ENCODE data around the gene GJB2.

DNA sequence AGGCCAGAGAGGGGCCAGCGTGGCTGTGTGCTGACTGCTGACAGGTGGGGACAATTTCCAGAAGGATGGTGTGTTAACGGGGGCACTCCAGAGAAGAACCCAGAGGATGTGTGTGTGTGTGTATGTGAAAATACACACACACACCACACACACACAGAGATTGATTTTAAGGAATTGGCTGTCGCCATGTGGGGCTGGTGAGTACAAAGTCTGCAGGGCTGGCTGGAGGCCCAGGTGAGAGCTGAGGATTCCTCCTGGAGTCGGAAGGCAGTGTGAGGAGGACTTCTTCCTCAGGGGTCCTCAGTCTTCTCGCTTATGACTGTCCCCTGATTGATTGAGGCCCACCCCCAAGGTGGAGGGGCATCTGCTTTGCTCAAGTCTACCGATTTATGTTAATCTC is 47.0 kb upstream of the GJB2 start:
- TF ChIP-seq, protein P1, sequence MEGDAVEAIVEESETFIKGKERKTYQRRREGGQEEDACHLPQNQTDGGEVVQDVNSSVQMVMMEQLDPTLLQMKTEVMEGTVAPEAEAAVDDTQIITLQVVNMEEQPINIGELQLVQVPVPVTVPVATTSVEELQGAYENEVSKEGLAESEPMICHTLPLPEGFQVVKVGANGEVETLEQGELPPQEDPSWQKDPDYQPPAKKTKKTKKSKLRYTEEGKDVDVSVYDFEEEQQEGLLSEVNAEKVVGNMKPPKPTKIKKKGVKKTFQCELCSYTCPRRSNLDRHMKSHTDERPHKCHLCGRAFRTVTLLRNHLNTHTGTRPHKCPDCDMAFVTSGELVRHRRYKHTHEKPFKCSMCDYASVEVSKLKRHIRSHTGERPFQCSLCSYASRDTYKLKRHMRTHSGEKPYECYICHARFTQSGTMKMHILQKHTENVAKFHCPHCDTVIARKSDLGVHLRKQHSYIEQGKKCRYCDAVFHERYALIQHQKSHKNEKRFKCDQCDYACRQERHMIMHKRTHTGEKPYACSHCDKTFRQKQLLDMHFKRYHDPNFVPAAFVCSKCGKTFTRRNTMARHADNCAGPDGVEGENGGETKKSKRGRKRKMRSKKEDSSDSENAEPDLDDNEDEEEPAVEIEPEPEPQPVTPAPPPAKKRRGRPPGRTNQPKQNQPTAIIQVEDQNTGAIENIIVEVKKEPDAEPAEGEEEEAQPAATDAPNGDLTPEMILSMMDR (IDR thresholded peaks at IDR 0.05), result no peak
- no peak for TF ChIP-seq POLR2A (IDR thresholded peaks at IDR 0.05)

Data from esophagus squamous epithelium (tissue), 4 donors.